NCI-H345 treated with DMSO at 0.1 percent for 48 hours (cell line): Measurements from ENCODE around the gene CDH2.

ENCODE experiments used
- DNase-seq: peaks from one replicate; lab custom pipeline; 2025; ENCODE audit not compliant: unreplicated experiment; lab: John Stamatoyannopoulos, UW

The CDH2 gene

GRCh38 chr18:28171837-28172236, 5.1 kb downstream of the CDH2 start:
- DNase-seq: no peak

GRCh38 chr18:28168725-28169124, 8.2 kb downstream of the CDH2 start:
- DNase-seq: no peak

- no peak for DNase-seq
Measured at GRCh38 chr18:28167835-28168349, 9.0 kb downstream of the CDH2 start.

GRCh38 chr18:28164771-28165483, 12.0 kb downstream of the CDH2 start:
- DNase-seq: no peak

GRCh38 chr18:28163201-28163775, 13.6 kb downstream of the CDH2 start:
- DNase-seq: no peak

- DNase-seq: no peak
Measured at GRCh38 chr18:28161608-28162599, 15.0 kb downstream of the CDH2 start.

GRCh38 chr18:28159055-28159454, 17.9 kb downstream of the CDH2 start:
- DNase-seq: no peak

- DNase-seq: no peak
Measured at GRCh38 chr18:28158083-28158581, 18.8 kb downstream of the CDH2 start.

GRCh38 chr18:28153485-28154065, 23.4 kb downstream of the CDH2 start:
- no peak for DNase-seq

GRCh38 chr18:28152754-28153153, 24.2 kb downstream of the CDH2 start:
- no peak for DNase-seq

- no peak for DNase-seq
Measured at GRCh38 chr18:28152354-28152753, 24.6 kb downstream of the CDH2 start.

GRCh38 chr18:28151434-28151833, 25.5 kb downstream of the CDH2 start:
- DNase-seq: no peak

- DNase-seq: no peak
Measured at GRCh38 chr18:28150925-28151324, 26.0 kb downstream of the CDH2 start.

- DNase-seq: no peak
Measured at GRCh38 chr18:28149810-28150420, 27.0 kb downstream of the CDH2 start.

GRCh38 chr18:28147674-28148171, 29.2 kb downstream of the CDH2 start:
- DNase-seq: no peak

- no peak for DNase-seq
Measured at GRCh38 chr18:28143725-28144124, 33.2 kb downstream of the CDH2 start.

- DNase-seq: no peak
Measured at GRCh38 chr18:28138816-28139215, 38.1 kb downstream of the CDH2 start.

GRCh38 chr18:28136071-28136470, 40.9 kb downstream of the CDH2 start:
- no peak for DNase-seq

- no peak for DNase-seq
Measured at GRCh38 chr18:28134774-28135173, 42.2 kb downstream of the CDH2 start.

GRCh38 chr18:28132084-28132483, 44.8 kb downstream of the CDH2 start:
- DNase-seq: no peak
